Breast epithelium (tissue), 4 donors: ENCODE measurements around the gene GLIS2. TPM values are rescaled to one million over a fixed set of nuclear protein-coding genes. Genes with fewer than 3 reads are reported as not detected.

Experiments
- DNase-seq, 2 donors: peaks; one replicate each; pipeline ENCODE4 v3.0.0-alpha.2; 2019; ENCODE audit warnings: low spot score in 2 of 2
- H3K27ac ChIP-seq, 2 donors: fragments of 200-600 bp; sonication (generic) in 1 of 2; one replicate each; pipeline ENCODE4 v1.5.1; 2016 to 2019; ENCODE audit warnings: mild to moderate bottlenecking in 1 of 2
- H3K27me3 ChIP-seq, 2 donors: fragments of 200-600 bp; sonication (generic) in 1 of 2; one replicate each; pipeline versions ENCODE4 v1.5.1 to v1.6.0; 2017 to 2019; ENCODE audit warnings: control low read depth in 1 of 2, mild to moderate bottlenecking in 1 of 2
- H3K36me3 ChIP-seq: fragments of 200-600 bp; one replicate; pipeline ENCODE4 v1.5.1; 2019
- H3K4me1 ChIP-seq, 2 donors: fragments of 200-600 bp; sonication (generic); one replicate each; pipeline ENCODE4 v1.5.1; 2016 to 2019; ENCODE audit warnings: control low read depth in 1 of 2
- H3K4me3 ChIP-seq, 3 donors: fragments of 200-600 bp; sonication (generic); 1 replicate in 2 of 3; 2 replicates in 1 of 3; pipeline ENCODE4 v1.5.1; 2016 to 2019; ENCODE audit warnings: mild to moderate bottlenecking in 3 of 3, moderate library complexity in 2 of 3
- H3K9me3 ChIP-seq, 2 donors: fragments of 200-600 bp; sonication (generic) in 1 of 2; one replicate each; pipeline ENCODE4 v1.5.1; 2016 to 2019; ENCODE audit warnings: control low read depth in 1 of 2
- CTCF ChIP-seq, 3 donors: fragments of 450-650 bp; IDR thresholded peaks; one replicate each; pipeline ENCODE4 v1.5.1; 2016 to 2017; ENCODE audit warnings: antibody characterized with exemption in 3 of 3, mild to moderate bottlenecking in 3 of 3, moderate library complexity in 3 of 3
- POLR2A ChIP-seq: fragments of 450-650 bp; IDR thresholded peaks from one replicate; pipeline ENCODE4 v1.6.1; 2016; ENCODE audit warnings: antibody characterized with exemption, mild to moderate bottlenecking, moderate library complexity
- POLR2AphosphoS5 ChIP-seq, 3 donors: sonication (generic); formaldehyde crosslinking; IDR thresholded peaks; one replicate each; pipeline ENCODE4 v1.6.1; 2017; ENCODE audit warnings: antibody characterized with exemption in 3 of 3
- intact Hi-C: fragments of 100-400 bp; cut with DNase I; formaldehyde crosslinking; loops from one replicate; pipeline ENCODE4 v1.15.1; 2023; ENCODE audit warnings: low total_unique reads
- total RNA-seq, 3 donors: library from RNA; depleted of rRNA; stranded (reverse); fragments of >200 nt; gene quantifications; one replicate each; pipeline ENCODE4 v1.1.0, GENCODE V29; 2016

Gene GLIS2
- total RNA-seq, 3 donors from 2014 or later: 0.96 to 3.9 (median 1.5) TPM

GRCh38 chr16:4271176-4272113 is 44.4 kb upstream of the GLIS2 start:
- Histone ChIP-seq H3K27me3 (no peaks in the 10 kb centered on the region), H3K36me3 (no peaks in the 10 kb centered on the region), H3K4me1 (no peaks in the 10 kb centered on the region), H3K9me3 (no peaks in the 10 kb centered on the region), H3K4me3 (peak overlapping the region; percentile 74 to 99 (median 87)), H3K27ac (peak overlapping the region; percentile 88 to 93)
- DNase-seq: peak; percentile 85 to 90
- TF ChIP-seq POLR2AphosphoS5 (IDR thresholded peaks at IDR 0.05): no peak
- TF ChIP-seq POLR2A: peak; percentile 13
- peak in 1 of 3 donors; percentile 9 for TF ChIP-seq CTCF (IDR thresholded peaks at IDR 0.05)
- intact Hi-C loops: loop anchor here (10.0 kb wide), 1 partner anchor 53 kb away; no protein-coding TSS in a partner anchor

GRCh38 chr16:4272114-4272956 is 43.5 kb upstream of the GLIS2 start:
- no peaks in the 10 kb centered on the region for H3K36me3 ChIP-seq
- intact Hi-C loops: loop anchor here (10.0 kb wide), 1 partner anchor 52 kb away; no protein-coding TSS in a partner anchor
- DNase-seq: peak in 1 of 2 donors; percentile 26
- H3K4me1 ChIP-seq: no peaks in the 10 kb centered on the region
- peak overlapping the region; percentile 74 to 99 (median 87) for H3K4me3 ChIP-seq
- H3K27me3 ChIP-seq: no peaks in the 10 kb centered on the region
- TF ChIP-seq POLR2A (no peak), CTCF (IDR thresholded peaks at IDR 0.05) (no peak), POLR2AphosphoS5 (IDR thresholded peaks at IDR 0.05) (no peak)
- peak overlapping the region; percentile 88 to 93 for H3K27ac ChIP-seq
- H3K9me3 ChIP-seq: no peaks in the 10 kb centered on the region

GRCh38 chr16:4273858-4274311 is 42.0 kb upstream of the GLIS2 start:
- no peaks in the 10 kb centered on the region for H3K27me3 ChIP-seq
- DNase-seq: peak; percentile 47 to 64
- H3K27ac ChIP-seq: peak overlapping the region; percentile 88 to 93
- no peaks in the 10 kb centered on the region for H3K36me3 ChIP-seq
- TF ChIP-seq POLR2AphosphoS5 (IDR thresholded peaks at IDR 0.05) (peak in 2 of 3 donors; percentile 5 to 7), POLR2A (no peak), CTCF (IDR thresholded peaks at IDR 0.05) (peak in 2 of 3 donors; percentile 11 to 34)
- peak overlapping the region; percentile 74 to 99 (median 87) for H3K4me3 ChIP-seq
- H3K9me3 ChIP-seq: no peaks in the 10 kb centered on the region
- intact Hi-C loops: loop anchor here (10.0 kb wide), 1 partner anchor 51 kb away; no protein-coding TSS in a partner anchor
- H3K4me1 ChIP-seq: no peaks in the 10 kb centered on the region

- Histone ChIP-seq H3K4me1 (no peaks in the 10 kb centered on the region), H3K27me3 (no peaks in the 10 kb centered on the region), H3K9me3 (no peaks in the 10 kb centered on the region), H3K4me3 (no peak overlapping the region), H3K36me3 (no peaks in the 10 kb centered on the region), H3K27ac (no peak overlapping the region)
- DNase-seq: no peak
- intact Hi-C loops: loop anchor here (1.0 to 10.0 kb wide), 2 partner anchors 11 to 49 kb away; no protein-coding TSS in a partner anchor
- TF ChIP-seq CTCF (IDR thresholded peaks at IDR 0.05) (no peak), POLR2A (no peak), POLR2AphosphoS5 (IDR thresholded peaks at IDR 0.05) (no peak)
These were observed 40.0 kb upstream of the GLIS2 start for GRCh38 chr16:4275861-4276260.
